H9 (cell line): ENCODE results near the gene TMEM116. TPM values are rescaled to one million over a fixed set of nuclear protein-coding genes. Genes with fewer than 3 reads are reported as not detected.

Source experiments
- DNase-seq: peaks from one replicate; pipeline ENCODE4 v3.0.0-alpha.2; 2017
- H2AFZ ChIP-seq: one replicate; pipeline ENCODE4 v1.6.1; 2013; ENCODE audit warnings: mild to moderate bottlenecking, low read length, control low read depth, moderate library complexity
- H2AK5ac ChIP-seq: 2 replicates; pipeline ENCODE4 v1.6.1; 2013; ENCODE audit warnings: low read length, control low read depth, mixed read lengths; ENCODE audit not compliant: insufficient read length
- H2BK120ac ChIP-seq: one replicate; pipeline ENCODE4 v1.6.1; 2013; ENCODE audit warnings: low read depth, mild to moderate bottlenecking, low read length, control low read depth, inconsistent platforms; ENCODE audit not compliant: poor library complexity, severe bottlenecking
- H2BK12ac ChIP-seq: 2 replicates; pipeline ENCODE4 v1.6.1; 2013; ENCODE audit warnings: low read length, control low read depth, mixed read lengths, low read depth; ENCODE audit not compliant: insufficient read length
- H2BK15ac ChIP-seq: 2 replicates; pipeline ENCODE4 v1.6.1; 2013; ENCODE audit warnings: low read depth, low read length, control low read depth
- H2BK20ac ChIP-seq: one replicate; pipeline ENCODE4 v1.6.1; 2013; ENCODE audit warnings: low read depth, mild to moderate bottlenecking, low read length, control low read depth, inconsistent platforms; ENCODE audit not compliant: poor library complexity, severe bottlenecking
- H2BK5ac ChIP-seq: 2 replicates; pipeline ENCODE4 v1.6.1; 2013; ENCODE audit warnings: low read length, control low read depth, mixed read lengths; ENCODE audit not compliant: insufficient read length
- H3K14ac ChIP-seq: 2 replicates; pipeline ENCODE4 v1.6.1; 2013; ENCODE audit warnings: low read length, control low read depth; ENCODE audit not compliant: insufficient read depth
- H3K18ac ChIP-seq: 2 replicates; pipeline ENCODE4 v1.6.1; 2013; ENCODE audit warnings: low read depth, mild to moderate bottlenecking, mixed read lengths, low read length, control low read depth; ENCODE audit not compliant: insufficient read length
- H3K23ac ChIP-seq: 2 replicates; pipeline ENCODE4 v1.6.1; 2013; ENCODE audit warnings: low read length, control low read depth, mixed read lengths, low read depth; ENCODE audit not compliant: insufficient read length
- H3K23me2 ChIP-seq: 2 replicates; pipeline ENCODE4 v1.6.1; 2013; ENCODE audit warnings: low read depth, mild to moderate bottlenecking, mixed read lengths, low read length, control low read depth; ENCODE audit not compliant: insufficient read length, poor library complexity, severe bottlenecking
- H3K27ac ChIP-seq: 2 replicates; pipeline ENCODE4 v1.5.1; 2013; ENCODE audit warnings: low read length, control low read depth, mixed read lengths, low read depth; ENCODE audit not compliant: insufficient read length
- H3K27me3 ChIP-seq: 2 replicates; pipeline ENCODE4 v1.6.1; 2013; ENCODE audit warnings: low read length, control low read depth, inconsistent platforms; ENCODE audit not compliant: insufficient read depth
- H3K4ac ChIP-seq: 2 replicates; pipeline ENCODE4 v1.6.1; 2013; ENCODE audit warnings: low read depth, mild to moderate bottlenecking, control low read depth, inconsistent platforms, low read length, moderate library complexity
- H3K4me1 ChIP-seq: 2 replicates; pipeline ENCODE4 v1.6.1; 2013; ENCODE audit warnings: low read length, control low read depth, inconsistent platforms; ENCODE audit not compliant: insufficient read depth
- H3K4me2 ChIP-seq: 2 replicates; pipeline ENCODE4 v1.6.1; 2013; ENCODE audit warnings: low read length, control low read depth, mixed read lengths; ENCODE audit not compliant: insufficient read length, insufficient read depth
- H3K56ac ChIP-seq: 2 replicates; pipeline ENCODE4 v1.6.1; 2013; ENCODE audit warnings: low read depth, mild to moderate bottlenecking, mixed read lengths, low read length, control low read depth; ENCODE audit not compliant: insufficient read length
- H3K79me1 ChIP-seq: 2 replicates; pipeline ENCODE4 v1.6.1; 2013; ENCODE audit warnings: low read depth, mild to moderate bottlenecking, moderate library complexity, low read length, control low read depth, inconsistent platforms; ENCODE audit not compliant: insufficient read depth, poor library complexity, severe bottlenecking
- H3K79me2 ChIP-seq: 2 replicates; pipeline ENCODE4 v1.6.1; 2013; ENCODE audit warnings: low read length, control low read depth, inconsistent platforms; ENCODE audit not compliant: insufficient read depth
- H3K9ac ChIP-seq: 2 replicates; pipeline ENCODE4 v1.6.1; 2013; ENCODE audit warnings: low read length, control low read depth, mixed read lengths; ENCODE audit not compliant: insufficient read length; ENCODE audit errors: extremely low read depth
- H3K9me3 ChIP-seq: one replicate; pipeline ENCODE4 v1.6.1; 2013; ENCODE audit warnings: low read depth, low read length, inconsistent platforms; ENCODE audit not compliant: control insufficient read depth
- H3T11ph ChIP-seq: one replicate; pipeline ENCODE4 v1.6.1; 2013; ENCODE audit warnings: mild to moderate bottlenecking, low read length, control low read depth, inconsistent platforms
- H4K20me1 ChIP-seq: one replicate; pipeline ENCODE4 v1.6.1; 2013; ENCODE audit not compliant: control insufficient read depth, insufficient read length, insufficient read depth
- H4K5ac ChIP-seq: 2 replicates; pipeline ENCODE4 v1.6.1; 2013; ENCODE audit warnings: low read depth, mild to moderate bottlenecking, mixed read lengths, low read length, control low read depth; ENCODE audit not compliant: insufficient read length
- H4K8ac ChIP-seq: replicated peaks from 2 replicates; pipeline ENCODE4 v1.6.1; 2013; ENCODE audit warnings: low read length, control low read depth, mixed read lengths, low read depth; ENCODE audit not compliant: insufficient read length
- H4K91ac ChIP-seq: 2 replicates; pipeline ENCODE4 v1.6.1; 2013; ENCODE audit warnings: low read depth, mild to moderate bottlenecking, moderate library complexity, mixed read lengths, low read length, control low read depth; ENCODE audit not compliant: insufficient read length
- H3K27ac Mint-ChIP-seq, 3 experiments: 2 replicates in 2 of 3; 3 replicates in 1 of 3; pipeline ENCODE4 v1.8.0; 2020 to 2021; ENCODE audit warnings: mixed read lengths in 3 of 3, mild to moderate bottlenecking in 1 of 3, moderate library complexity in 1 of 3
- H3K27me3 Mint-ChIP-seq: 2 replicates; pipeline ENCODE4 v1.8.0; 2021; ENCODE audit warnings: low read depth, mild to moderate bottlenecking, moderate library complexity, mixed read lengths
- H3K36me3 Mint-ChIP-seq, 3 experiments: 2 replicates in 2 of 3; 3 replicates in 1 of 3; pipeline ENCODE4 v1.8.0; 2020 to 2021; ENCODE audit warnings: low read depth in 3 of 3, mixed read lengths in 3 of 3; ENCODE audit not compliant: insufficient read depth in 1 of 3
- H3K4me1 Mint-ChIP-seq, 2 experiments: 2 replicates each; pipeline ENCODE4 v1.8.0; 2020; ENCODE audit warnings: mixed read lengths in 2 of 2
- H3K4me3 Mint-ChIP-seq, 2 experiments: 2 replicates in 1 of 2; 3 replicates in 1 of 2; pipeline ENCODE4 v1.8.0; 2020 to 2021; ENCODE audit warnings: mild to moderate bottlenecking in 2 of 2, mixed read lengths in 2 of 2, moderate library complexity in 1 of 2
- H3K9me3 Mint-ChIP-seq, 2 experiments: 2 replicates in 1 of 2; 3 replicates in 1 of 2; pipeline ENCODE4 v1.8.0; 2020; ENCODE audit warnings: mild to moderate bottlenecking in 2 of 2, mixed read lengths in 2 of 2, moderate library complexity in 1 of 2
- WGBS: extraction: QIAGEN DNeasy Blood & Tissue Kit; methylation state at CpG from one replicate; pipeline ENCODE4 v1.1.7; 2013; ENCODE audit warnings: missing lambda C conversion rate, low lambda C conversion rate, mixed read lengths; ENCODE audit not compliant: insufficient read length; ENCODE audit errors: extremely low coverage; 5-methylcytosine and 5-hydroxymethylcytosine counted together
- total RNA-seq: library from RNA; stranded (reverse); gene quantifications from 2 replicates; pipeline ENCODE4 v1.2.1, GENCODE V29; 2021
- TF ChIP-seq, protein P1 (sequence below): fragments of 200-600 bp; sonication (generic); conservative IDR thresholded peaks from 3 replicates; pipeline ENCODE4 v1.8.0; 2021; ENCODE audit warnings: antibody characterized with exemption, mild to moderate bottlenecking

Gene TMEM116
- total RNA-seq, 1 experiment from 2014 or later = 10.8 TPM

- H4K91ac ChIP-seq = no peak overlapping the region
- H3K18ac ChIP-seq = no peak overlapping the region
- Mint-ChIP-seq H3K27me3 (no peaks in the 10 kb centered on the region; the same call in 1 of the 2 replicates), H3K36me3 (peaks cover 26 to 57% (median 55%) of the 10 kb centered on the region in 3 experiments), H3K4me3 (peak overlapping the region in 1 of 2 experiments; percentile 56; a peak in 1 of 5 replicates), H3K27ac (no peak overlapping the region), H3K9me3 (peaks cover 3 to 4% of the 10 kb centered on the region in 2 experiments; a peak in 3 of 5 replicates), H3K4me1 (peaks cover 17 to 23% of the 10 kb centered on the region in 2 experiments)
- H3K4me1 ChIP-seq = no peaks in the 10 kb centered on the region
- H2AFZ ChIP-seq = no peak overlapping the region
- no peak overlapping the region for H3K9ac ChIP-seq
- no peak overlapping the region for H3K23ac ChIP-seq
- no CpG with 5 or more reads among the region's 6 CpGs for WGBS
- no peak overlapping the region for H3K4me2 ChIP-seq
- H3T11ph ChIP-seq = no peak overlapping the region
- H3K9me3 ChIP-seq = no peaks in the 10 kb centered on the region
- H3K23me2 ChIP-seq = peaks cover 3% of the 10 kb centered on the region
- no peak overlapping the region for H3K4ac ChIP-seq
- no peak for DNase-seq
- no peak overlapping the region for H2BK120ac ChIP-seq
- no peaks in the 10 kb centered on the region for H4K20me1 ChIP-seq
- no peak overlapping the region for H2AK5ac ChIP-seq
- no peaks in the 10 kb centered on the region for H3K27me3 ChIP-seq
- H3K79me1 ChIP-seq = peaks cover 5% of the 10 kb centered on the region
- no peak overlapping the region for H2BK12ac ChIP-seq
- H3K27ac ChIP-seq = no peak overlapping the region
- no peak overlapping the region for H2BK15ac ChIP-seq
- no peak overlapping the region for H3K14ac ChIP-seq
- no peak overlapping the region for H4K5ac ChIP-seq
- no peak overlapping the region for H4K8ac ChIP-seq
- no peak overlapping the region for H2BK5ac ChIP-seq
- peaks cover 20% of the 10 kb centered on the region; the same call in 1 of the 2 replicates for H3K79me2 ChIP-seq
- TF ChIP-seq, protein P1, sequence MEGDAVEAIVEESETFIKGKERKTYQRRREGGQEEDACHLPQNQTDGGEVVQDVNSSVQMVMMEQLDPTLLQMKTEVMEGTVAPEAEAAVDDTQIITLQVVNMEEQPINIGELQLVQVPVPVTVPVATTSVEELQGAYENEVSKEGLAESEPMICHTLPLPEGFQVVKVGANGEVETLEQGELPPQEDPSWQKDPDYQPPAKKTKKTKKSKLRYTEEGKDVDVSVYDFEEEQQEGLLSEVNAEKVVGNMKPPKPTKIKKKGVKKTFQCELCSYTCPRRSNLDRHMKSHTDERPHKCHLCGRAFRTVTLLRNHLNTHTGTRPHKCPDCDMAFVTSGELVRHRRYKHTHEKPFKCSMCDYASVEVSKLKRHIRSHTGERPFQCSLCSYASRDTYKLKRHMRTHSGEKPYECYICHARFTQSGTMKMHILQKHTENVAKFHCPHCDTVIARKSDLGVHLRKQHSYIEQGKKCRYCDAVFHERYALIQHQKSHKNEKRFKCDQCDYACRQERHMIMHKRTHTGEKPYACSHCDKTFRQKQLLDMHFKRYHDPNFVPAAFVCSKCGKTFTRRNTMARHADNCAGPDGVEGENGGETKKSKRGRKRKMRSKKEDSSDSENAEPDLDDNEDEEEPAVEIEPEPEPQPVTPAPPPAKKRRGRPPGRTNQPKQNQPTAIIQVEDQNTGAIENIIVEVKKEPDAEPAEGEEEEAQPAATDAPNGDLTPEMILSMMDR = no peak
- H2BK20ac ChIP-seq = no peak overlapping the region
- no peak overlapping the region for H3K56ac ChIP-seq
These were observed 3.0 kb upstream of the TMEM116 start for GRCh38 chr12:112015938-112016337.
